ENCODE data around the gene LNX1. TPM values are rescaled to one million over a fixed set of nuclear protein-coding genes. Genes with fewer than 3 reads are reported as not detected.

The LNX1 gene
- total RNA-seq, 1 experiment from 2014 or later = 1.7 TPM

DNA sequence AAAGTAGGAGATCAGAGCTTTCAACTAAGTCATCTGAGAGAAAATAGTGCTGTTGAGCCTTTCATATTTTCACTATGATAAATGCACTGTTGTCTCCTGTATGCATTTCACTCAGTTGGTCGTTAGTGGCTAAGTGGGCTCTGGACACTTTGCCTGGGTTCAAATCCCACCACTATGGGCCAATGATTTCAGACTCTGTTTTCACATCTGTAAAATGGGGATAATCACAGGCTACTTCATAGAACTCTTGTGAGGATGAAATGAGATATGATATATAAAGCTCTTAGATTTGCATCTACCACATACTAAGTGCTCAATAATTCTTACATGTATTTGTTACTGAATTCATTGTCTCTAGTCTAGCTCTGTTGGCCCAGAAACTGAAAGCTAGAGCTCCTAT is 16.8 kb downstream of the LNX1 start:
- no CpG with 5 or more reads among the region's 1 CpG for WGBS (ENCODE audit: extremely low coverage, insufficient read length, low lambda C conversion rate)
- peaks cover 3 to 4% of the 10 kb centered on the region in 2 experiments for H3K4me1 Mint-ChIP-seq
- H4K20me1 ChIP-seq (ENCODE audit: control insufficient read depth, insufficient read depth, insufficient read length) = no peaks in the 10 kb centered on the region

More for the DNA sequence above, 16.8 kb downstream of the LNX1 start:
- peaks cover 0 to 5% (median 0%) of the 10 kb centered on the region in 3 experiments; a peak in 1 of 7 replicates for H3K36me3 Mint-ChIP-seq (ENCODE audit: insufficient read depth in 1 of 3, low read depth in 3 of 3)
- H2AFZ ChIP-seq (ENCODE audit: low read length) = no peak overlapping the region
- no peak overlapping the region for H3K14ac ChIP-seq (ENCODE audit: insufficient read depth, low read length)
- H3K79me1 ChIP-seq (ENCODE audit: insufficient read depth, low read depth, low read length, poor library complexity, severe bottlenecking) = no peaks in the 10 kb centered on the region
- H4K5ac ChIP-seq (ENCODE audit: insufficient read length, low read depth, low read length) = no peak overlapping the region
- H4K8ac ChIP-seq (replicated peaks; ENCODE audit: insufficient read length, low read depth, low read length) = no peak overlapping the region
- no peak overlapping the region for H3K56ac ChIP-seq (ENCODE audit: insufficient read length, low read depth, low read length)
- H3K9me3 ChIP-seq (ENCODE audit: control insufficient read depth, low read depth, low read length) = no peaks in the 10 kb centered on the region
- H2BK5ac ChIP-seq (ENCODE audit: insufficient read length, low read length) = no peak overlapping the region
- no peak overlapping the region for H2BK20ac ChIP-seq (ENCODE audit: low read depth, low read length, poor library complexity, severe bottlenecking)
- H3K27me3 Mint-ChIP-seq (ENCODE audit: low read depth) = no peaks in the 10 kb centered on the region
- H2BK120ac ChIP-seq (ENCODE audit: low read depth, low read length, poor library complexity, severe bottlenecking) = no peak overlapping the region
- H3K4ac ChIP-seq (ENCODE audit: low read depth, low read length) = no peak overlapping the region
- H3K4me1 ChIP-seq (ENCODE audit: insufficient read depth, low read length) = no peaks in the 10 kb centered on the region
- H3T11ph ChIP-seq (ENCODE audit: low read length) = no peak overlapping the region
- no peak overlapping the region for H2BK12ac ChIP-seq (ENCODE audit: insufficient read length, low read depth, low read length)
- no peak overlapping the region for H3K23ac ChIP-seq (ENCODE audit: insufficient read length, low read depth, low read length)
- H3K27ac ChIP-seq (ENCODE audit: insufficient read length, low read depth, low read length) = no peak overlapping the region
- no peak overlapping the region for H2BK15ac ChIP-seq (ENCODE audit: low read depth, low read length)
- peaks cover 0 to 3% of the 10 kb centered on the region in 2 experiments; a peak in 2 of 5 replicates for H3K9me3 Mint-ChIP-seq
- no peaks in the 10 kb centered on the region for H3K27me3 ChIP-seq (ENCODE audit: insufficient read depth, low read length)
- no peak for TF ChIP-seq CTCF (conservative IDR thresholded peaks at IDR 0.05)
- no peaks in the 10 kb centered on the region for H3K23me2 ChIP-seq (ENCODE audit: insufficient read length, low read depth, low read length, poor library complexity, severe bottlenecking)
- H3K18ac ChIP-seq (ENCODE audit: insufficient read length, low read depth, low read length) = no peak overlapping the region
- H3K79me2 ChIP-seq (ENCODE audit: insufficient read depth, low read length) = no peaks in the 10 kb centered on the region
- DNase-seq = no peak
- H3K4me2 ChIP-seq (ENCODE audit: insufficient read depth, insufficient read length, low read length) = no peak overlapping the region
- H4K91ac ChIP-seq (ENCODE audit: insufficient read length, low read depth, low read length) = no peak overlapping the region
- no peak overlapping the region for H2AK5ac ChIP-seq (ENCODE audit: insufficient read length, low read length)
- H3K27ac Mint-ChIP-seq = no peak overlapping the region
- H3K9ac ChIP-seq (ENCODE audit: extremely low read depth, insufficient read length, low read length) = no peak overlapping the region
- H3K4me3 Mint-ChIP-seq = no peak overlapping the region
